Transverse colon (tissue), 4 donors: ENCODE measurements around the gene NRG2. TPM values are rescaled to one million over a fixed set of nuclear protein-coding genes. Genes with fewer than 3 reads are reported as not detected.

Experiments
- DNase-seq: peaks from one replicate; pipeline ENCODE4 v3.0.0-alpha.2; 2019
- H3K27ac ChIP-seq, 4 donors: fragments of 200-600 bp; sonication (generic); 2 replicates each; pipeline ENCODE4 v1.5.1; 2016 to 2018; ENCODE audit warnings: inconsistent platforms in 4 of 4
- H3K27me3 ChIP-seq: fragments of 200-600 bp; sonication (generic); 2 replicates; pipeline ENCODE4 v1.5.1; 2017; ENCODE audit warnings: inconsistent platforms
- H3K36me3 ChIP-seq, 4 donors: fragments of 200-600 bp; sonication (generic); 2 replicates each; pipeline ENCODE4 v1.5.1; 2017 to 2019; ENCODE audit warnings: inconsistent platforms in 4 of 4
- H3K4me1 ChIP-seq, 4 donors: fragments of 200-600 bp; sonication (generic); 2 replicates each; pipeline ENCODE4 v1.5.1; 2017 to 2020; ENCODE audit warnings: inconsistent platforms in 4 of 4
- H3K4me3 ChIP-seq, 4 donors: fragments of 200-600 bp; sonication (generic); 1 replicate in 1 of 4; 2 replicates in 3 of 4; pipeline versions ENCODE4 v1.5.1 to v1.6.1; 2017 to 2019; ENCODE audit warnings: inconsistent platforms in 4 of 4
- H3K9me3 ChIP-seq, 2 donors: fragments of 200-600 bp; sonication (generic); 2 replicates each; pipeline ENCODE4 v1.5.1; 2017 to 2019; ENCODE audit warnings: inconsistent platforms in 2 of 2
- EP300 ChIP-seq: sonication (generic); formaldehyde crosslinking; IDR thresholded peaks from one replicate; pipeline ENCODE4 v1.6.1; 2017; ENCODE audit warnings: antibody characterized with exemption, low read depth
- POLR2A ChIP-seq: fragments of 450-650 bp; IDR thresholded peaks from one replicate; pipeline ENCODE4 v1.6.1; 2016; ENCODE audit warnings: antibody characterized with exemption, mild to moderate bottlenecking, moderate library complexity
- POLR2AphosphoS5 ChIP-seq, 3 donors: sonication (generic); formaldehyde crosslinking; IDR thresholded peaks; one replicate each; pipeline ENCODE4 v1.6.1; 2016; ENCODE audit warnings: antibody characterized with exemption in 3 of 3
- WGBS, 2 donors: methylation state at CpG; one replicate each; pipeline ENCODE4 v1.1.5; 2018; ENCODE audit warnings: low coverage in 1 of 2; 5-methylcytosine and 5-hydroxymethylcytosine counted together
- in situ Hi-C, 4 donors: fragments of 200-750 bp; cut with MboI; loops; one replicate each; pipeline versions ENCODE4 v1.15.0 to v1.15.1; 2017; ENCODE audit warnings: low sequenced_read_pairs in 3 of 4, low pct_ligation_motif_present in 1 of 4, low pct_unique_long_range_greater_than_20kb in 1 of 4
- intact Hi-C: fragments of 100-400 bp; cut with DNase I; formaldehyde crosslinking; loops from one replicate; pipeline ENCODE4 v1.15.1; 2023; ENCODE audit warnings: low total_unique reads
- total RNA-seq, 4 donors: library from RNA; depleted of rRNA; stranded (reverse); fragments of >200 nt; gene quantifications; one replicate each; pipeline ENCODE4 v1.1.0, GENCODE V29; 2016
- TF ChIP-seq, protein P1 (sequence below), 5 experiments: fragments of 200-600 bp in 3 of 5; fragments of 450-650 bp in 2 of 5; sonication (generic) in 3 of 5; IDR thresholded peaks; 1 replicate in 2 of 5; 2 replicates in 3 of 5; pipeline ENCODE4 v1.5.1; 2016 to 2017; ENCODE audit warnings: antibody characterized with exemption in 5 of 5, inconsistent platforms in 3 of 5, mild to moderate bottlenecking in 2 of 5, moderate library complexity in 1 of 5

The NRG2 gene
- total RNA-seq, 4 donors from 2014 or later, result 0.68 to 12.3 (median 0.95) TPM; not detected in 1

DNA sequence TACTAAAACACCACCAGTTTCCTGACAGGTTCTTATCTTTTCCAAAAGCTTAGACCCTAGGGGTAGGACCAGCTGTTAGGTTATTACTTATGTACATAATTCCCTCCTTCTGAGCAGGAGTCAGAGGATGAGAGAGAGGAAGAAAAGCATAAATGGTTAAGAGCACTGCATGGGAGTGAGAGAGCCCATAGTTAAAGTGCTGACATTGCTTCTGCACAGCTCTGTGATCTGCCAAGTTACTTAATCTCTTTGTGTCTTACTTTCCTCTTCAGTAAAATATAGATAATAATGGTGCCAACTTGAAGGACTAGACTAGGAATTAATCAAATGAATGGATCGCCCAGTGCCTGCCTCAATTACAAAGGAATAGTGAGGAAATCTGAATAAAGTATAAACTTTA lies 66.4 kb downstream of the NRG2 start:
- 80 to 83% methylated on average over 1 of the region's 1 CpG for WGBS, 2 donors

DNA sequence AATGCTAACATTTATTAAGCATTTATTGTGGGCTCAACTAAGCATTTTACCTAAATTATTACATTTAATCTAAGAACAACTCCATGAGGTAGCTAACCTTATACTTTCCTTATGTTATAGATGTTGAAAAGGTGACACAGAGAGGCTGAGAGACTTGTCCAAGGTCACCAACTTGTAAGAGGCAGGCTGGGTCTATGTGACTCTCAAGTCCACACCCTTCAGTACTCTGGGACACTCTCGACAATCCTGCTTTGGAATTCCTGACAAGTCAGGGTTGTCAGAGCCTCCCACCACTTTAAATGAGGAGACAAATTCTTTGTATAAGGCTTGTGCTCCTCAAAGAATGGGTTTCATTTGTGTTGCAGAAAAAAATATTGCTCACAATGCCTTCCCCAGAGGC lies 67.2 kb downstream of the NRG2 start:
- DNase-seq, result no peak
- in situ Hi-C loops (no loop called here), intact Hi-C loops (loop anchor here (1.0 kb wide), 1 partner anchor 34 kb away; no protein-coding TSS in a partner anchor)
- Histone ChIP-seq H3K4me3 (no peak overlapping the region), H3K36me3 (no peaks in the 10 kb centered on the region), H3K27ac (no peak overlapping the region), H3K9me3 (no peaks in the 10 kb centered on the region), H3K4me1 (no peaks in the 10 kb centered on the region), H3K27me3 (peaks cover 1% of the 10 kb centered on the region)
- 20 to 31% methylated on average over 1 of the region's 1 CpG for WGBS, 2 donors
- no peak for TF ChIP-seq POLR2A
- TF ChIP-seq, protein P1, sequence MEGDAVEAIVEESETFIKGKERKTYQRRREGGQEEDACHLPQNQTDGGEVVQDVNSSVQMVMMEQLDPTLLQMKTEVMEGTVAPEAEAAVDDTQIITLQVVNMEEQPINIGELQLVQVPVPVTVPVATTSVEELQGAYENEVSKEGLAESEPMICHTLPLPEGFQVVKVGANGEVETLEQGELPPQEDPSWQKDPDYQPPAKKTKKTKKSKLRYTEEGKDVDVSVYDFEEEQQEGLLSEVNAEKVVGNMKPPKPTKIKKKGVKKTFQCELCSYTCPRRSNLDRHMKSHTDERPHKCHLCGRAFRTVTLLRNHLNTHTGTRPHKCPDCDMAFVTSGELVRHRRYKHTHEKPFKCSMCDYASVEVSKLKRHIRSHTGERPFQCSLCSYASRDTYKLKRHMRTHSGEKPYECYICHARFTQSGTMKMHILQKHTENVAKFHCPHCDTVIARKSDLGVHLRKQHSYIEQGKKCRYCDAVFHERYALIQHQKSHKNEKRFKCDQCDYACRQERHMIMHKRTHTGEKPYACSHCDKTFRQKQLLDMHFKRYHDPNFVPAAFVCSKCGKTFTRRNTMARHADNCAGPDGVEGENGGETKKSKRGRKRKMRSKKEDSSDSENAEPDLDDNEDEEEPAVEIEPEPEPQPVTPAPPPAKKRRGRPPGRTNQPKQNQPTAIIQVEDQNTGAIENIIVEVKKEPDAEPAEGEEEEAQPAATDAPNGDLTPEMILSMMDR (IDR thresholded peaks at IDR 0.05), result no peak
- no peak for TF ChIP-seq EP300
- no peak for TF ChIP-seq POLR2AphosphoS5 (IDR thresholded peaks at IDR 0.05)

More for the DNA sequence above, 66.4 kb downstream of the NRG2 start:
- Histone ChIP-seq H3K4me3 (no peak overlapping the region), H3K9me3 (no peaks in the 10 kb centered on the region), H3K4me1 (no peaks in the 10 kb centered on the region), H3K27me3 (peaks cover 7% of the 10 kb centered on the region), H3K36me3 (no peaks in the 10 kb centered on the region), H3K27ac (no peak overlapping the region)
- TF ChIP-seq, protein P1 (IDR thresholded peaks at IDR 0.05), result no peak
- TF ChIP-seq EP300 (no peak), POLR2A (no peak), POLR2AphosphoS5 (IDR thresholded peaks at IDR 0.05) (no peak)
- DNase-seq, result no peak
- in situ Hi-C loops (no loop called here), intact Hi-C loops (no loop called here)

DNA sequence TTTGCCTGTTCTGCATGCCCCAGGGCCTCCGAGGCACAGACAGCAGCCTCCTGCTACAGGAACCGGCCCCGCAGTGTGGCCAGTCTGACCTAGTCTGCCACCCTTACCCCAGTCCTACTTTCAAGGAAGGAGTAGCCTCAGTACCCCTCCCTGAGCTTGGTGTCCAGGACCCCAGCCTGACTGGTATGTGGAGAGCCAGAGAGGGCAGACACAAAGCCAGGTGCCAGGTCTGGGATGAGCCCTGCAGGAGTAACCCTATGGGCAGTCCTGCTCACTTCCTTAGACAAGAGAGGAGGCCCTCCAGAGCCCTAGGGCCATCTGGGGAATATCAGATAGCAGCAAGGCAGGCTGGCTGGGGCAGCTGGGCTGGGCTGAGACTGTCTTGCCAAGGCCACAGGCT lies 67.8 kb downstream of the NRG2 start:
- WGBS, 2 donors, result 86% methylated on average over 3 of the region's 3 CpGs; no CpG with 5 or more reads in 1 of the 2 donors
- Histone ChIP-seq H3K27ac (no peak overlapping the region), H3K36me3 (no peaks in the 10 kb centered on the region), H3K27me3 (no peaks in the 10 kb centered on the region), H3K4me1 (no peaks in the 10 kb centered on the region), H3K4me3 (no peak overlapping the region), H3K9me3 (no peaks in the 10 kb centered on the region)
- DNase-seq, result no peak
- TF ChIP-seq POLR2A (no peak), POLR2AphosphoS5 (IDR thresholded peaks at IDR 0.05) (no peak), EP300 (no peak)
- TF ChIP-seq, protein P1 (IDR thresholded peaks at IDR 0.05), result no peak
- intact Hi-C loops, result loop anchor here (1.0 kb wide), 1 partner anchor 35 kb away; no protein-coding TSS in a partner anchor
- in situ Hi-C loops, result no loop called here

DNA sequence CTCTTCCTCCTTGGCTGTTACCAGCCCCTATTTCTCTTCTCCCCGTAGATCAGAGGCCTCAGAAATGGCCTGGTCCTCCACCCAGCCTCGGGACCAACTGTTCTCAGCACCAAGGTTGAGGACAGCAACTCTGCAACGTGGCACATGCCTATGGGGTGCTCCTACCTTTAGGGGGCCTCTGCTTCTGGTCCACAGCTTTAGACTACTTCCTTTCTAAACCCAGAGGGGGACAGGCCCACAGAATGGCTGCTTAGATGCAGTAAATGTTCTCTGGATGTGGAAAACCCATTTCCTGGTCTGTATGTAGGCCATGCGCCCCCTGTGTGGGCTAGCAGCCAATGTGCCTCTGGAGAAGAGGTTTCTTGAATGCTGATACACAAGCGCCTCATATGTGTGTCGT lies 68.4 kb downstream of the NRG2 start:
- no peaks in the 10 kb centered on the region for H3K36me3 ChIP-seq
- DNase-seq, result no peak
- no peaks in the 10 kb centered on the region for H3K4me1 ChIP-seq
- H3K4me3 ChIP-seq, result no peak overlapping the region
- TF ChIP-seq POLR2A (no peak), POLR2AphosphoS5 (IDR thresholded peaks at IDR 0.05) (no peak)
- in situ Hi-C loops, result loop anchor here in 1 of 4 donors (5.0 kb wide), 1 partner anchor 182 kb away; no protein-coding TSS in a partner anchor
- 60 to 75% methylated on average over 1 to 6 of the region's 6 CpGs for WGBS, 2 donors
- no peaks in the 10 kb centered on the region for H3K27me3 ChIP-seq
- no peaks in the 10 kb centered on the region for H3K9me3 ChIP-seq
- no peak overlapping the region for H3K27ac ChIP-seq
- intact Hi-C loops, result loop anchor here (1.0 kb wide), 1 partner anchor 36 kb away; no protein-coding TSS in a partner anchor
